Stimulated activated memory B cell treated with anti-CD40 and anti-IgM and Interleukin-4, amounts not matched to agents 10 μg/mL and 1 μg/mL and 100 μg/mL, for 72 hours (primary cell): ENCODE results near the gene RBM22.

Source experiments
- ATAC-seq: fragments of 150-1000 bp; cut with Tn5 transposase; 2 replicates; pipeline ENCODE4 v1.10.0; 2021
- H3K27ac Mint-ChIP-seq: one replicate; pipeline ENCODE4 v1.8.0; 2022; ENCODE audit warnings: mild to moderate bottlenecking, mixed read lengths
- H3K27me3 Mint-ChIP-seq: one replicate; pipeline ENCODE4 v1.8.0; 2022; ENCODE audit warnings: mixed read lengths
- H3K36me3 Mint-ChIP-seq: one replicate; pipeline ENCODE4 v1.8.0; 2022; ENCODE audit warnings: mixed read lengths
- H3K4me1 Mint-ChIP-seq: one replicate; pipeline ENCODE4 v1.8.0; 2022; ENCODE audit warnings: mixed read lengths
- H3K4me3 Mint-ChIP-seq: one replicate; pipeline ENCODE4 v1.8.0; 2022; ENCODE audit warnings: mild to moderate bottlenecking, moderate library complexity, mixed read lengths
- H3K9me3 Mint-ChIP-seq: one replicate; pipeline ENCODE4 v1.8.0; 2022; ENCODE audit warnings: mixed read lengths

The RBM22 gene

DNA sequence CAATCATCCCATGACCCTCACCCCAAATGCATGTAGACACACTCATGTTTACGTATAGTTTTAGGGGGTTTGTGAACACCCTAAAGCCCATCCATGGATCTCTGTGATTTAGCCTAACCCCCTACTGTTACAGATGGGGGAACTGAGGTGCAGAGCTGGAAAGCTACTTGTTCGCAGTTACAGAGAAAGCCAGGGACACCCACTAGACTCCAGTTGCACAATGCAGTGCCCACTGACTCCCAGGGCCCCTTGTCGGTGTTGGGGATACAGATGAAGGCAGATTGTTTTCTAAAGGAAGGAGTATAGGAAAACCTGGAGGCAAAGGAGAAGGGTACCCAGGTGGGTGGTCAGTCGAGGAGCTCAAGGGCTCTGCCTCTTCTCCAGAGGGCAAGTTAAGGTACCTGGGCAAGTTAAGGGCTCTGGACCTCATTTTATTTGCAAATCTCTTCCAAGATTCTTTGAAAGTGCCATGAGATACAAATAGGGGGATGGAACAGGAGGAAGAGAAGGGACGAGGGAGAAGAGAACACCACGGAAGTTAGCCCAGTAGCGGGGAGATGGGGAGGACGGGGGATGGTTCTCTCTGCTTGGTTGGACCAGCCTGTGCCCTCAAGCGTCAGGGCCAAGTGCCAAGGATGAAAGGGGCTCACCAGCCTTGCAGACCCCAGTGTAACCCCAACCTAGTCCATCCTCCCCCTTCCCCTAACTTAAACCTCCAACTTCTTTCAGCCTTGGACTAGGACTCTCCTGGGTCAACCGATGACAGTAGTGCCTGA lies 38.9 kb downstream of the RBM22 start:
- no peak overlapping the region for H3K4me3 Mint-ChIP-seq
- no peaks in the 10 kb centered on the region for H3K36me3 Mint-ChIP-seq
- no peak overlapping the region for H3K27ac Mint-ChIP-seq
- no peak for ATAC-seq
- no peaks in the 10 kb centered on the region for H3K9me3 Mint-ChIP-seq
- H3K27me3 Mint-ChIP-seq: peaks cover 18% of the 10 kb centered on the region
- peaks cover 6% of the 10 kb centered on the region for H3K4me1 Mint-ChIP-seq

DNA sequence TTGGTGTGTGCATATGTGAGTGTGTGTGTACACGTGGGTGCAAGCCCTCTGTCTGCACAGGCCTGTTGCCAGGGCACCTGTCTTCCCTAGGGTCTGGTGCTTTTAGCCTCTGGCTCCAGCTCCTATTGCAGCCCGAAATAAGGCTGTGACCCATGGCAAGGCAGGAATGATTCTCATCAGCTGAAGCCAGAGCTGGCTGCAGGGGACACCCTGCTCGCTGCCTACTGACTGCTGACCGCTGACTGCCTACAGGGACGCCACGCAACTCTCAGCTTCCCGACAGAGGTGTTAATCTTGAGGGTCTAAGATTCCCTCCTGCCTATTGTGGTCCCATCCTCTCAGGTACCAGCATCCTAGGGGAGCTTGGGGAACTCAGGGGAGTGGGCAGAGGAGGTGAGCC lies 39.8 kb downstream of the RBM22 start, which contains the start of gene MYOZ3:
Gene MYOZ3, plus strand, starts transcription at position 166 of the 400 bp plus-strand sequence. CDS start 1,691 bp downstream, outside the sequence.
- no peak within 1 kb of the TSS for H3K27ac Mint-ChIP-seq
- no peak for ATAC-seq
- H3K4me1 Mint-ChIP-seq: peaks cover 6% of the 10 kb centered on the region
- peaks cover 18% of the 10 kb centered on the region for H3K27me3 Mint-ChIP-seq
- no peaks in the 10 kb centered on the region for H3K36me3 Mint-ChIP-seq
- no peaks in the 10 kb centered on the region for H3K9me3 Mint-ChIP-seq
- H3K4me3 Mint-ChIP-seq: no peak within 1 kb of the TSS

DNA sequence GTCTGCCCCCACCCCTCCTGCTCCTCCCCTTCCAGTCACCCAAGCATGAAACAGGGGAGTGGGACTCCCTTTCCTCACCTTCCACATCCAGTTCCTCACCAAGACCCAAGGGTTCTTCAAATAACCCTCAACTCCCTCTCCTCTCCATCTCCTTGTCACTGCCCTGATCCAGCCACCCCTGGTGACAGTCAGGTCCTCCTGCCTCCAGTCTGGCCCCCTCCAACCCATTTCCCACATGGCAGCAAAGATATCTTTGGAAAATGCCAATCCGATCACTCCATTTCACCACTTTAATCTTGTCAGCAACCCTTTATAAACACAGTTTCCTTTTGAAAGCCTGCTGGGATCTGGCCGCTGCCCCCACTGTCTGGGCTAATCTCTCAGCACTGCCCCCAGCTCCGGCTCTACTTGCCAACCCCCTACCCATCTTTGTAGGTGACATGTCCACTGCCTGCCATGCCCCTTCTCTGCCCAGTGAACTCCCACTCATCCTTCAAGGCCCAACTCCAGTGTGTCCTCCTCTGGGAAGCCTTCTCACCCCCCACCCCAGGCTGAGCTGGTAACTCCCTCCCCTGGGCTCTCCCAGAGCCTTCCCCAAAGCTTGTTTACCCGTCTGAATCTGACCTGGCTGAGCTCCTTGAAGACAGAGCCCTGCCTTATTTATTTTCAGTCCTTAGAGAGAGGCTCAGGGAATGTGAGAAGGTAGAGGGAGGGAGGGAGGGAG lies 40.6 kb downstream of the RBM22 start:
- Mint-ChIP-seq H3K27me3 (peaks cover 18% of the 10 kb centered on the region), H3K36me3 (no peaks in the 10 kb centered on the region), H3K4me3 (no peak overlapping the region), H3K4me1 (peaks cover 6% of the 10 kb centered on the region), H3K9me3 (no peaks in the 10 kb centered on the region), H3K27ac (no peak overlapping the region)
- no peak for ATAC-seq

DNA sequence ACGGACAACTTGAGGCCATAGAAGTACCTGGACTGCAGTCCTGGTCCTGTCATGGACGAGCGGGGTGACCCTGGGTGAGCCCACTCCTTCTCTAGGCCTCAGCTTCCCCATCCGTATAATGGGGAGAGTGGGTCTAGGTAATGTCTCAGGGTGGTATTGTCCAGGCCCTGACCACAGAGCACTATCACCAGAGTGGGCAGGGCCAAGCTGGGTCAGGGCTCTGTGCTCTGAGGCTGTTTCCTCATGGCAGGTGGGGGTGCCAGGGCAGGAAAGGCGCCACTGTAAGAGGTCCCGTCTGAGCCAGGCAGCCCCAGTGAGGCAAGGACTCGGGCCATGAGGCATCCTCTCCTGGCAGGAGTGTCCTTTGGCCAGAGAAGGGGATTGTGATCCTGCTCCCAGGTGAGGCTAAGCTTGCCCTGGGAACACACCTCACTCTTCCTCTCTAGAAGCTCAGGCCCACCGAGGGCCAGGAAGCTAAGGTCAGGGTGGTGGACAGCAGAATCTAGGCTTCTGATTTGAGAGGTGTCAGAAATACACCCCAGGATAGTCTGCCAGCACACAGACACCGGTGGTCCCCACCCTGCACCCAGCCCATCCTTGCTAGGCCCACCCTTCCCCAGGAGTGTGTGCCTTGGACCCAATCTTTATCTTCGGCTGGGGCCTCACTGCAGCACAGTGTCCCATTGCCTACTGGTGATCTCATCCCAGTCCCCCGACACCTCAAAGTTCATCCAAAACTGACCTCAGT lies 41.3 kb downstream of the RBM22 start:
- Mint-ChIP-seq H3K27me3 (peaks cover 18% of the 10 kb centered on the region), H3K27ac (no peak overlapping the region), H3K4me3 (no peak overlapping the region), H3K36me3 (no peaks in the 10 kb centered on the region), H3K9me3 (no peaks in the 10 kb centered on the region), H3K4me1 (peaks cover 6% of the 10 kb centered on the region)
- ATAC-seq: no peak

DNA sequence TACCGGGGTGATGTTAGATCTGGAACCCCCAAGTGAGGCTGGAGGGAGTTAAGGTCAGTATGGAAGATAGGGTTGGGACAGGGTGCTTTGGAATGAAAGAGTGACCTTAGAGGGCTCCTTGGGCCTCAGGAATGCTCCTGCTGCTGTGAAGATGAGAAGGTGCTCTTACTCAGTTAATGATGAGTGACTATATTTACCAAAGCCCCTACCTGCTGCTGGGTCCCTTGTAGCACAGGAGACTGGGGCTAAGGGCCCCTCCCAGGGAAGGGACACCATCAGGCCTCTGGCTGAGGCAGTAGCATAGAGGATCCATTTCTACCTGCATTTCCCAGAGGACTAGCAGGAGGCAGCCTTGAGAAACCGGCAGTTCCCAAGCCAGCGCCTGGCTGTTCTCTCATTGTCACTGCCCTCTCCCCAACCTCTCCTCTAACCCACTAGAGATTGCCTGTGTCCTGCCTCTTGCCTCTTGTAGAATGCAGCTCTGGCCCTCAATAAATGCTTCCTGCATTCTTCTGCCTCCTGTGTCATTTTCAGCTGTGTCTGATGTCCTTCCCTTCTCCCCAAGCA lies 42.1 kb downstream of the RBM22 start:
- Mint-ChIP-seq H3K36me3 (no peaks in the 10 kb centered on the region), H3K4me1 (peaks cover 6% of the 10 kb centered on the region), H3K4me3 (no peak overlapping the region), H3K27ac (no peak overlapping the region), H3K9me3 (no peaks in the 10 kb centered on the region), H3K27me3 (peaks cover 18% of the 10 kb centered on the region)
- no peak for ATAC-seq

DNA sequence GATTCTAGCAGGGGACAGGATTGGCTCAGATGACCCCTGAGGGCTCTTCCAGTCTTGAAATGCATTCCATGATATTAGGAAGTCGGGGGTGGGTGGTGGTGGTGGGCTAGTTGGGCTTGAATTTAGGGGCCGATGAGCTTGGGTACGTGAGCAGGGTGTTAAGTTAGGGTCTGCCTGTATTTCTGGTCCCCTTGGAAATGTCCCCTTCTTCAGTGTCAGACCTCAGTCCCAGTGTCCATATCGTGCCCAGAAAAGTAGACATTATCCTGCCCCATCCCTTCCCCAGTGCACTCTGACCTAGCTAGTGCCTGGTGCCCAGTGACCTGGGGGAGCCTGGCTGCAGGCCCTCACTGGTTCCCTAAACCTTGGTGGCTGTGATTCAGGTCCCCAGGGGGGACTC lies 42.7 kb downstream of the RBM22 start:
- H3K4me3 Mint-ChIP-seq: no peak overlapping the region
- no peak overlapping the region for H3K27ac Mint-ChIP-seq
- peaks cover 18% of the 10 kb centered on the region for H3K27me3 Mint-ChIP-seq
- ATAC-seq: no peak
- no peaks in the 10 kb centered on the region for H3K9me3 Mint-ChIP-seq
- H3K4me1 Mint-ChIP-seq: peaks cover 6% of the 10 kb centered on the region
- no peaks in the 10 kb centered on the region for H3K36me3 Mint-ChIP-seq

DNA sequence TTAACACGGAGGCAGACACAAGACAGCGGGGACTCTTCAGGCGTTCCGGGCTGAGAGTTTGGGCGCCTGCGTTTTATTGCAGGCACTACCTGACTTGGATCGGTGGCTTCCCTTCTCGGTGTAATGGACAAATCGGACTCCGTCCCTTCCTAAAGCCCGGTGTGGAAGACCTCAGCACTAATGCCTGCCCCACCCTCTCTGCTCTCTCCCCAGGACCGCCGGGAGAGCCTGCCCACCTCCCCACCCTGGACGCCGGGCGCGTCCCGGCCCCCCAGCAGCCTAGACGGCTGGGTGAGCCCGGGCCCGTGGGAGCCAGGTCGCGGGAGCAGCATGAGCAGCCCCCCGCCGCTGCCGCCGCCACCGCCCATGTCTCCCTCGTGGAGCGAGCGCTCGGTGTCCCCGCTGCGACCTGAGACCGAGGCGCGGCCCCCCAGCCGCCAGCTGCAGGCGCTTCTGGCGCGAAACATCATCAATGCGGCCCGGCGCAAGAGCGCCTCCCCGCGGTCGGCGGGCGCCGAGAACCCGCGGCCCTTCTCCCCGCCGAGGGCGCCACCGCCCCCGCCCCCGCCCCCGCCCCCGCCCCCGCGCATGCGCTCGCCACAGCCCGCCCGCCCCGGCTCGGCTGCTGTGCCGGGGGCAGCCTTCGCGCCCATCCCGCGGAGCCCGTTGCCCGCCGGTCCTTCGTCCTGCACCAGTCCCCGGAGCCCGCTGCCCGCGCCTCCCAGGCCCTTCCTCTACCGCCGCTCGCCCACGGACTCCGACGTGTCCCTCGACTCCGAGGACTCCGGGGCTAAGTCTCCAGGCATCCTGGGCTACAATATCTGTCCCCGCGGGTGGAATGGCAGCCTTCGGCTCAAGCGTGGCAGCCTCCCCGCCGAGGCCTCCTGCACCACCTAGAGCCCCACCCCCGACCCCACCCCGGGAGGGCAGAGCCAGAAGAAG lies 44.4 kb downstream of the RBM22 start:
- H3K27ac Mint-ChIP-seq: no peak overlapping the region
- H3K9me3 Mint-ChIP-seq: no peaks in the 10 kb centered on the region
- peak overlapping the region; percentile 74 for H3K4me3 Mint-ChIP-seq
- H3K27me3 Mint-ChIP-seq: peaks cover 7% of the 10 kb centered on the region
- H3K4me1 Mint-ChIP-seq: peaks cover 7% of the 10 kb centered on the region
- no peaks in the 10 kb centered on the region for H3K36me3 Mint-ChIP-seq
- peak; percentile 83 for ATAC-seq

DNA sequence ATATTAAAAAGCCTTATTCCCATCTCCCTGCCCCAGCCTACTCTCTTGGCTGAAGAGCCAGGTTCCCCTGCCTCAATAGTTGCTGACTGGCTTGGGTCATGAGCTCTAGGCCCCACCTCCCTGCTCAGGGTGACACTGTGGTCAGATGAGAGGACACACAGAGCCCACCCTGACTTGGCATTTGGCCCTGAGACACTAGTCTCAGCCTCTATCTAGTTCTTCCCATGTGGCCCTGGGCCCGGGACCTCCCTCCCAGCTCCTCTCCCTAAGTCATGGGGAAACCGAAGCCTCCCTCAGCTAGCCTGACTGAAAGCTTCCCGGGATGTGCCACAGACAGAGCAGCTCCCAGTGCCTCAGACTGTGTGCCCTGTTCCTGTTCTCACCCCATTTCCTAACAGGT lies 45.6 kb downstream of the RBM22 start:
- Mint-ChIP-seq H3K4me1 (peaks cover 16% of the 10 kb centered on the region), H3K9me3 (no peaks in the 10 kb centered on the region), H3K27ac (no peak overlapping the region), H3K36me3 (peaks cover 6% of the 10 kb centered on the region), H3K4me3 (no peak overlapping the region), H3K27me3 (no peaks in the 10 kb centered on the region)
- no peak for ATAC-seq

DNA sequence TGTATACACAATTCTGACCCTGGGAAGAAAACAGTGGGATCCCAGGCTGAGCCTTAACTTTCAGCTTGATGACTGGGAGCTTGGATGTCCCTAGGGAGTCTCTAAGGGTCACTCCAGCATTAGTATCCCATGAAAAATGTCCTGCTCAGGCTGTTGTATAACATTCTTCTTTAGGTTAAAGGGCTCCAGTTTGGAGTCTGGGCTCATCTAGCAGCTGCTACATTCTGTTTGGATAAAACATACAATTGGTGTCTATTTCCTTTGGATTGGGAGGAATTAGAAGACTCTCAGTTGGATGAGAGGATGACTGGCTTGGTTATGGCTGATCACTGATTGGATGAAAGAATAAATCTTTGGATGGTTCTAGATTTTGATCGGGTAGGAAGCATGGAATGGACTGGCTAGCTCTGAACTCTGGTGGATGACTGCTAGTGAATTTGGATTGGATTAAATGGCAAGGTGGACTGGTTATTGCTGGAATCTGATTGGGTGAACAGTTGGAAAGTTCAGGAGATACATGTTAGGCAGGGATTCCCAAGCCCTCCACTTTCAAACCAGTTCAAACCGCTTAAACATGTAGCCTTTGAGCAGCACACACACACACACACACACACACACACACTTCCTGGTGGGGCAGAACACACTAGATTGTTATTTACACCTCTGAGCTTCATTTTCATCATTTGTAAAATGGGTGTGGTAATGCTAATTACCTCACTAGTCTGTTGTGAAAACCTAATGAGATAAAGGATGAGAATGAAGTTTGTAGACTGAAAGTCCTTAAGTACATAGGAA lies 46.9 kb downstream of the RBM22 start:
- Mint-ChIP-seq H3K9me3 (no peaks in the 10 kb centered on the region), H3K4me1 (peaks cover 20% of the 10 kb centered on the region), H3K27me3 (no peaks in the 10 kb centered on the region), H3K27ac (no peak overlapping the region), H3K36me3 (peaks cover 16% of the 10 kb centered on the region), H3K4me3 (no peak overlapping the region)
- ATAC-seq: no peak

DNA sequence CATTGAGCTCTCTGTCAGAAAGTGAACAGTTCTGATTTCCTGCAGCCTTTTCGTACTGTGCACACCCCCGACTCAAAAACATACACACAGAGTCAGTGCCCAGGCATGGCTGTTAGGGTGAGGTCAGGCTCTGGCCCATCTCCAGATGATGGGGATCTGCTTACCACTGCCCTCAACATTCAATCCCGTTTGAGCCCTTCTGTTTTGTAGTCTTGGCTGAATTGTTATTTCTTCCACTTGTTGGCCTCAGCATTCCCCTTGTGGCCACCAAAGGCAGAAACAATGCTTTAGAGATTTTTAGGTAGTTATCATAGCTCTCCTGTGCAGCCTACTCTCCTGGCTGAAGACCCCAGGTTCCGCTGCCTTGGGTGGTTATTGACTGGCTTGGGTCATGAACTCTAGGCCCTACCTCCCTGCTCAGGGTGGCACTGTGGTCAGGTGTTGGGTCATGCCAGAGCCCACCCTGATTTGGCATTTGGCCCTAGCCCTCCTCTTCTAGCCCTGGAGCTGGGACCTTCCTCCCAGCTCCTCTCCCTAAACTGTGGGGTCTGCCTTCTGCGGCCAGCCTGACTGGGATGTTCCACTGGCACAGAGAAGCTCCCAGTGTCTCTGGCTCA lies 47.6 kb downstream of the RBM22 start:
- Mint-ChIP-seq H3K4me1 (peaks cover 20% of the 10 kb centered on the region), H3K9me3 (no peaks in the 10 kb centered on the region), H3K27ac (no peak overlapping the region), H3K4me3 (no peak overlapping the region), H3K36me3 (peaks cover 23% of the 10 kb centered on the region), H3K27me3 (no peaks in the 10 kb centered on the region)
- no peak for ATAC-seq

DNA sequence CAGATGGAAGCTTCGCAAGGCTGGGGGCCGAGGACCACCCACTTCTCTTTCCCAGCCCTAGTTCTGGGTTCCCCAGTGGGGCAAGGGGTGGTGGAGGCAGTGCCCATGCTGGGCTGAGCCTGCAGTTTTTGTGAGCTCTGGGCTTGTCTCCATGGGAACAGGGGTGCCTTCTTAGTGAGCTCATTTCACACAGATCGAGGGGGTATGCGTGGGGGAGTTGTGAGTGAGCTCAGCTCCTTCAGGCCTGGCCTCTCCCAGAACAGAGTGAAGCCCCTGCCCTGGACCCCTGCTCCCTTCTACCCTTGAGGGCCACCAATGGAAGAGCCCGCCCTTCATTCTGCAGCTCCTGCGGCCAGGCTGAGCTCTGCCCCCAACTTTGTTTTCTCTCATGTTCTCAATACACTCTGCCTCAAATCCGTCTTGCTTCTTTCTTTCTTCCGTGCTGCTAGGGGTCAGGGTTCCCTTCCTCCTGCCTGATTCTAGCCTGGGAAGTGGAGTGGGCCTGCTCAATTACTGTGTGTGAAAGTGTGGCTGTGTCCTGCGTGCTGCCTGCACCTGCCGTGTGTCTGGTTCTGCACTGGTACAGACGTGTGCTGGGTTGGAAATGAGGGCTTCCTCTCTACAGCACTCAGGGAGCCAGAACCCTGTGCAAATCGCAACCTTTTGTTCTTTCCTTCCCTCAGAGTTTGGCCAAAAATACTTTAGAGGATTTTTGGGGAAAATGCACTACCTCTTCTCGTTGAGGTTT lies 48.8 kb downstream of the RBM22 start:
- H3K36me3 Mint-ChIP-seq: peaks cover 31% of the 10 kb centered on the region
- no peaks in the 10 kb centered on the region for H3K27me3 Mint-ChIP-seq
- ATAC-seq: no peak
- H3K4me3 Mint-ChIP-seq: no peak overlapping the region
- H3K27ac Mint-ChIP-seq: no peak overlapping the region
- no peaks in the 10 kb centered on the region for H3K9me3 Mint-ChIP-seq
- peaks cover 14% of the 10 kb centered on the region for H3K4me1 Mint-ChIP-seq

DNA sequence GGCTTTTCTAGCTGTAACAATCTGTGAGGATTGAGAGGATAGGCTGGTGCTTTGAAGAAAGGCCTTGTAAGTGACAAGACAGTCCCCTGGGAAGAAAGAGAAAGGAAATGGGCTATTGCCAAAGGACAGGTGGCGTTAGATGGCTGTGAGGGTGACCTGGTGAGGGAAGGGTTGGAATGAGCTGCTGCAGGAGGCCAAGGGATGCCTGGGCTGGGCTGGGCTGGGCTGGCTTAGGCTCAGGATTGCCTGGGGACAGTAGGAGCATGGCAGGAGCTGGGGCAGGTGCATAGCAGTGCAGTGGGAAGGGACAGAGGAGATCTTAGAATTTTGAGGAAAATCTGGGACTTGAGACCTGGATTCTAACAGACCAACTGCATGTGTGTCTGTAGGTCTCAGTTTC lies 49.5 kb downstream of the RBM22 start:
- no peak for ATAC-seq
- Mint-ChIP-seq H3K27ac (peak overlapping the region; percentile 20), H3K4me1 (peaks cover 14% of the 10 kb centered on the region), H3K4me3 (no peak overlapping the region), H3K9me3 (no peaks in the 10 kb centered on the region), H3K36me3 (peaks cover 32% of the 10 kb centered on the region), H3K27me3 (no peaks in the 10 kb centered on the region)
